ENCODE measurements around the gene COPE.
"Not testable (repeated sequence)": the region's sequence is repeated elsewhere in the genome, so short reads cannot be mapped to it uniquely, and the experiment has no call there.

COPE gene

GRCh38 chr19:18940769-18941627 lies 21.8 kb upstream of the COPE start, which contains the start of gene HOMER3:
HOMER3 (minus strand) TSS chr19:18941217; CDS start chr19:18938982, 2,235 bp downstream.
- FAIRE-seq: no peak

GRCh38 chr19:18939922-18940768 lies 21.0 kb upstream of the COPE start:
- FAIRE-seq: no peak

GRCh38 chr19:18939163-18939562 lies 20.0 kb upstream of the COPE start:
- no peak for FAIRE-seq

- FAIRE-seq: no peak
These were observed 14.1 kb upstream of the COPE start for GRCh38 chr19:18933297-18933696.

- FAIRE-seq: no peak
These were observed 13.1 kb upstream of the COPE start for GRCh38 chr19:18932216-18932841.

GRCh38 chr19:18931316-18932162 lies 12.4 kb upstream of the COPE start:
- FAIRE-seq: no peak

GRCh38 chr19:18929311-18929710 lies 10.1 kb upstream of the COPE start:
- no peak for FAIRE-seq

- FAIRE-seq: no peak
These were observed 9.0 kb upstream of the COPE start for GRCh38 chr19:18928018-18928805.

GRCh38 chr19:18924684-18925213 lies 5.6 kb upstream of the COPE start:
- no peak for FAIRE-seq

GRCh38 chr19:18922228-18922985 lies 3.2 kb upstream of the COPE start:
- no peak for FAIRE-seq

- FAIRE-seq: no peak
These were observed 2.4 kb upstream of the COPE start for GRCh38 chr19:18921593-18921992.

- FAIRE-seq: no peak
These were observed 1.2 kb upstream of the COPE start for GRCh38 chr19:18920400-18920799.

- no peak for FAIRE-seq
These were observed 670 bp upstream of the COPE start for GRCh38 chr19:18919900-18920214.

- FAIRE-seq: not testable (repeated sequence)
These were observed 1.6 kb downstream of the COPE start for GRCh38 chr19:18917593-18917992.

- FAIRE-seq: no peak
These were observed 3.5 kb downstream of the COPE start for GRCh38 chr19:18915639-18916038.

- no peak for FAIRE-seq
These were observed 5.7 kb downstream of the COPE start for GRCh38 chr19:18913466-18913865.

GRCh38 chr19:18912933-18913332 lies 6.3 kb downstream of the COPE start:
- FAIRE-seq: no peak

GRCh38 chr19:18910801-18911436 lies 8.3 kb downstream of the COPE start:
- no peak for FAIRE-seq

- FAIRE-seq: no peak
These were observed 9.2 kb downstream of the COPE start for GRCh38 chr19:18910010-18910409.

Data from islet of Langerhans (tissue), 1 donor.